ENCODE data around the gene PPM1F. TPM values are rescaled to one million over a fixed set of nuclear protein-coding genes. Genes with fewer than 3 reads are reported as not detected.

The PPM1F gene
- total RNA-seq, 1 donor from 2014 or later: 35.6 TPM

- TF ChIP-seq POLR2A (IDR thresholded peaks at IDR 0.05): no peak
- no peak for TF ChIP-seq CTCF (IDR thresholded peaks at IDR 0.05)
- no peak for TF ChIP-seq POLR2AphosphoS5 (IDR thresholded peaks at IDR 0.05; ENCODE audit: insufficient read depth in 1 of 2, low read depth in 1 of 2)
- Histone ChIP-seq H3K4me3 (no peak overlapping the region), H3K4me1 (peaks cover 19% of the 10 kb centered on the region), H3K27me3 (no peaks in the 10 kb centered on the region), H3K36me3 (peaks cover 0 to 60% of the 10 kb centered on the region in 2 donors), H3K9me3 (no peaks in the 10 kb centered on the region), H3K27ac (no peak overlapping the region)
- intact Hi-C loops (cut with DNase I): no loop called here
- DNase-seq (ENCODE audit: extremely low spot score in 2 of 2): no peak
Measured at GRCh38 chr22:21932347-21932746, 20.3 kb downstream of the PPM1F start.

- Histone ChIP-seq H3K9me3 (no peaks in the 10 kb centered on the region), H3K27ac (no peak overlapping the region), H3K4me3 (no peak overlapping the region), H3K27me3 (no peaks in the 10 kb centered on the region), H3K4me1 (peaks cover 6% of the 10 kb centered on the region), H3K36me3 (peaks cover 0 to 63% of the 10 kb centered on the region in 2 donors)
- intact Hi-C loops (cut with DNase I): no loop called here
- TF ChIP-seq POLR2A (IDR thresholded peaks at IDR 0.05) (no peak), POLR2AphosphoS5 (IDR thresholded peaks at IDR 0.05; ENCODE audit: insufficient read depth in 1 of 2, low read depth in 1 of 2) (no peak), CTCF (IDR thresholded peaks at IDR 0.05) (no peak)
- no peak for DNase-seq (ENCODE audit: extremely low spot score in 2 of 2)
Measured at GRCh38 chr22:21931056-21931455, 21.6 kb downstream of the PPM1F start.

- H3K27ac ChIP-seq: no peak overlapping the region
- H3K36me3 ChIP-seq: peaks cover 0 to 63% of the 10 kb centered on the region in 2 donors
- no peak overlapping the region for H3K4me3 ChIP-seq
- no peaks in the 10 kb centered on the region for H3K4me1 ChIP-seq
- no peaks in the 10 kb centered on the region for H3K9me3 ChIP-seq
- TF ChIP-seq POLR2A (IDR thresholded peaks at IDR 0.05): no peak
- no peak for TF ChIP-seq POLR2AphosphoS5 (IDR thresholded peaks at IDR 0.05; ENCODE audit: insufficient read depth in 1 of 2, low read depth in 1 of 2)
- no peak for TF ChIP-seq CTCF (IDR thresholded peaks at IDR 0.05)
- intact Hi-C loops (cut with DNase I): no loop called here
- H3K27me3 ChIP-seq: no peaks in the 10 kb centered on the region
- no peak for DNase-seq (ENCODE audit: extremely low spot score in 2 of 2)
Measured at GRCh38 chr22:21929253-21929652, 23.4 kb downstream of the PPM1F start.

- H3K27me3 ChIP-seq: no peaks in the 10 kb centered on the region
- TF ChIP-seq CTCF (IDR thresholded peaks at IDR 0.05): no peak
- TF ChIP-seq POLR2A (IDR thresholded peaks at IDR 0.05): no peak
- TF ChIP-seq POLR2AphosphoS5 (IDR thresholded peaks at IDR 0.05; ENCODE audit: insufficient read depth in 1 of 2, low read depth in 1 of 2): no peak
- no peaks in the 10 kb centered on the region for H3K9me3 ChIP-seq
- H3K36me3 ChIP-seq: peaks cover 0 to 64% of the 10 kb centered on the region in 2 donors
- no peaks in the 10 kb centered on the region for H3K4me1 ChIP-seq
- DNase-seq (ENCODE audit: extremely low spot score in 2 of 2): no peak
- intact Hi-C loops (cut with DNase I): no loop called here
- H3K27ac ChIP-seq: no peak overlapping the region
- H3K4me3 ChIP-seq: no peak overlapping the region
Measured at GRCh38 chr22:21928048-21928447, 24.6 kb downstream of the PPM1F start.

GRCh38 chr22:21927174-21927823 is 25.3 kb downstream of the PPM1F start:
- intact Hi-C loops (cut with DNase I): no loop called here
- TF ChIP-seq POLR2AphosphoS5 (IDR thresholded peaks at IDR 0.05; ENCODE audit: insufficient read depth in 1 of 2, low read depth in 1 of 2) (no peak), POLR2A (IDR thresholded peaks at IDR 0.05) (no peak), CTCF (IDR thresholded peaks at IDR 0.05) (no peak)
- Histone ChIP-seq H3K27me3 (no peaks in the 10 kb centered on the region), H3K9me3 (no peaks in the 10 kb centered on the region), H3K36me3 (peaks cover 0 to 64% of the 10 kb centered on the region in 2 donors), H3K4me1 (no peaks in the 10 kb centered on the region), H3K27ac (no peak overlapping the region), H3K4me3 (no peak overlapping the region)
- no peak for DNase-seq (ENCODE audit: extremely low spot score in 2 of 2)
